Measurements from ENCODE around the gene PVALEF. TPM values are rescaled to one million over a fixed set of nuclear protein-coding genes. Genes with fewer than 3 reads are reported as not detected.

PVALEF gene
- total and polyA plus RNA-seq, 2 of the 8 experiments (the other 6 are each of a cell fraction or from before 2014, with no cell fraction given), result 0.03 TPM; not detected in 1

DNA sequence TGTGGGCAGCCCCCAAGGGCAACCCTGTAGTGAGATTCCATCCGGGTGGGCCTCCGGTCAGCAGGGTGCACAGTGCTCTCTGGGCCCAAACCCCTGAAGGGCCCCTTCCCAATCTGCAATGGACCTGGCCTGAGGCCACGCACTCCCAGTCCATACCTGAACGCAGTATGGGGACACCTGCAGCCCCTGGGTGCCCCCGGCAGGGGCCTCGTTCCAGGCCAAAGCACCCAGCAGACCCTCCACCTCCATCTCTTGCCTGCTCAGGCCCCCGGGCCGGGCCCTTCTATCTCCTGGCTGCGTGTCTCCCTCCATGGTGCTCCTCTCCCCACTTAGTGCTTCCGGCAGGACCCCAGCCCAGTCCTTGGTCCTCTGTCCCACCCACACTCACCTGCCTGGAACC is 18.0 kb downstream of the PVALEF start:
- Histone ChIP-seq H3K14ac (ENCODE audit: insufficient read length) (no peak overlapping the region), H2AFZ (ENCODE audit: low read length) (no peak overlapping the region), H4K91ac (replicated peaks; ENCODE audit: insufficient read length, low read length) (no peak overlapping the region), H3K4me3 (ENCODE audit: extremely low read depth in 1 of 4, insufficient read depth in 2 of 4, low read depth in 3 of 4, low read length in 4 of 4) (no peak overlapping the region), H3K79me2 (ENCODE audit: control insufficient read depth in 1 of 2, insufficient read depth in 2 of 2, low read length in 2 of 2) (no peaks in the 10 kb centered on the region), H3K4me2 (ENCODE audit: insufficient read depth in 1 of 2, low read depth in 2 of 2, low read length in 2 of 2) (no peak overlapping the region), H2BK5ac (ENCODE audit: low read depth, low read length) (no peak overlapping the region), H4K5ac (ENCODE audit: insufficient read length, low read depth, low read length) (no peak overlapping the region), H2BK20ac (ENCODE audit: low read length) (no peak overlapping the region), H2BK120ac (replicated peaks; ENCODE audit: low read depth, low read length) (no peak overlapping the region), H3K27ac (ENCODE audit: low read depth, low read length) (no peak overlapping the region), H2BK15ac (ENCODE audit: low read length) (no peak overlapping the region), H2AK5ac (ENCODE audit: low read depth, low read length) (no peak overlapping the region), H3K56ac (replicated peaks; ENCODE audit: insufficient read length, low read depth, low read length) (no peak overlapping the region), H3K9me3 (ENCODE audit: insufficient read depth in 2 of 2, low read depth in 1 of 2, low read length in 1 of 2) (no peaks in the 10 kb centered on the region; a peak in 1 of 4 replicates), H3K27me3 (replicated peaks in 1 of 4; ENCODE audit: control insufficient read depth in 3 of 4, extremely low read depth in 1 of 4, insufficient read depth in 3 of 4, low read length in 3 of 4) (no peaks in the 10 kb centered on the region), H4K20me1 (replicated peaks in 1 of 2; ENCODE audit: control insufficient read depth in 1 of 2, insufficient read depth in 2 of 2, low read length in 2 of 2) (peaks cover 0 to 3% of the 10 kb centered on the region in 2 experiments), H3K23ac (ENCODE audit: insufficient read length) (no peak overlapping the region), H2BK12ac (ENCODE audit: low read depth, low read length) (no peak overlapping the region), H3K4ac (replicated peaks; ENCODE audit: insufficient read length, low read depth, low read length) (no peak overlapping the region), H3K79me1 (ENCODE audit: low read depth, low read length) (no peaks in the 10 kb centered on the region), H3K23me2 (ENCODE audit: low read depth, low read length) (no peaks in the 10 kb centered on the region), H3K9ac (replicated peaks in 1 of 4; ENCODE audit: extremely low read depth in 1 of 4, low read depth in 3 of 4, low read length in 3 of 4) (no peak overlapping the region), H4K8ac (ENCODE audit: extremely low read depth, insufficient read depth, low read length) (no peak overlapping the region), H3K18ac (ENCODE audit: extremely low read depth, low read length) (no peak overlapping the region), H3K4me1 (replicated peaks in 1 of 4; ENCODE audit: control insufficient read depth in 3 of 4, insufficient read depth in 4 of 4, low read length in 3 of 4) (peaks cover 0 to 5% (median under 1%) of the 10 kb centered on the region in 4 experiments; a peak in 2 of 7 replicates), H3K36me3 (ENCODE audit: control insufficient read depth in 2 of 4, insufficient read depth in 4 of 4, low read length in 3 of 4) (no peaks in the 10 kb centered on the region)
- DNase-seq (ENCODE audit: low read depth in 1 of 2, low spot score in 2 of 2), result no peak
- ChIA-PET POLR2A (ENCODE audit: partially characterized antibody) (no interaction called here), CTCF (ENCODE audit: partially characterized antibody) (interaction anchor here (1.3 kb wide), 1 partner anchor 11 kb away, joined by 3 read pairs; no protein-coding TSS in a partner anchor)
- WGBS, 2 experiments (ENCODE audit: extremely low coverage in 1 of 2, insufficient coverage in 1 of 2, insufficient read length in 1 of 2, insufficient replicate concordance in 2 of 2, low coverage in 1 of 2, low lambda C conversion rate in 2 of 2, missing lambda C conversion rate in 1 of 2), result 92% methylated on average over 8 of the region's 10 CpGs; no CpG with 5 or more reads in 1 of the 2 experiments
- TF ChIP-seq SP4 (IDR thresholded peaks at IDR 0.05; ENCODE audit: low read length) (no peak), NANOG (IDR thresholded peaks at IDR 0.05; ENCODE audit: insufficient read depth, low read depth, low read length, poor library complexity, severe bottlenecking) (no peak), TBP (IDR thresholded peaks at IDR 0.05; ENCODE audit: low read depth, low read length) (no peak), JUN (IDR thresholded peaks at IDR 0.05; ENCODE audit: low read depth, low read length) (no peak), SUZ12 (IDR thresholded peaks at IDR 0.05; ENCODE audit: low read length) (no peak), JUND (IDR thresholded peaks at IDR 0.05; ENCODE audit: low read length) (no peak), FOSL1 (IDR thresholded peaks at IDR 0.05; ENCODE audit: insufficient read depth, low read depth, low read length) (no peak)
- TF ChIP-seq, protein P1, sequence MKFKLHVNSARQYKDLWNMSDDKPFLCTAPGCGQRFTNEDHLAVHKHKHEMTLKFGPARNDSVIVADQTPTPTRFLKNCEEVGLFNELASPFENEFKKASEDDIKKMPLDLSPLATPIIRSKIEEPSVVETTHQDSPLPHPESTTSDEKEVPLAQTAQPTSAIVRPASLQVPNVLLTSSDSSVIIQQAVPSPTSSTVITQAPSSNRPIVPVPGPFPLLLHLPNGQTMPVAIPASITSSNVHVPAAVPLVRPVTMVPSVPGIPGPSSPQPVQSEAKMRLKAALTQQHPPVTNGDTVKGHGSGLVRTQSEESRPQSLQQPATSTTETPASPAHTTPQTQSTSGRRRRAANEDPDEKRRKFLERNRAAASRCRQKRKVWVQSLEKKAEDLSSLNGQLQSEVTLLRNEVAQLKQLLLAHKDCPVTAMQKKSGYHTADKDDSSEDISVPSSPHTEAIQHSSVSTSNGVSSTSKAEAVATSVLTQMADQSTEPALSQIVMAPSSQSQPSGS (IDR thresholded peaks at IDR 0.05; ENCODE audit: low read length), result no peak
- TF ChIP-seq, protein P2, sequence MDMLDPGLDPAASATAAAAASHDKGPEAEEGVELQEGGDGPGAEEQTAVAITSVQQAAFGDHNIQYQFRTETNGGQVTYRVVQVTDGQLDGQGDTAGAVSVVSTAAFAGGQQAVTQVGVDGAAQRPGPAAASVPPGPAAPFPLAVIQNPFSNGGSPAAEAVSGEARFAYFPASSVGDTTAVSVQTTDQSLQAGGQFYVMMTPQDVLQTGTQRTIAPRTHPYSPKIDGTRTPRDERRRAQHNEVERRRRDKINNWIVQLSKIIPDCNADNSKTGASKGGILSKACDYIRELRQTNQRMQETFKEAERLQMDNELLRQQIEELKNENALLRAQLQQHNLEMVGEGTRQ (IDR thresholded peaks at IDR 0.05; ENCODE audit: low read length), result no peak
- FAIRE-seq, result no peak
